GM18517 (cell line): ENCODE measurements around the gene SV2B.

ENCODE experiments used
- ATAC-seq: cut with Tn5 transposase; IDR thresholded peaks from one replicate; pipeline ENCODE4 v1.9.1; 2021; ENCODE audit warnings: mild to moderate bottlenecking, moderate library complexity; ENCODE audit not compliant: unreplicated experiment

SV2B gene

DNA sequence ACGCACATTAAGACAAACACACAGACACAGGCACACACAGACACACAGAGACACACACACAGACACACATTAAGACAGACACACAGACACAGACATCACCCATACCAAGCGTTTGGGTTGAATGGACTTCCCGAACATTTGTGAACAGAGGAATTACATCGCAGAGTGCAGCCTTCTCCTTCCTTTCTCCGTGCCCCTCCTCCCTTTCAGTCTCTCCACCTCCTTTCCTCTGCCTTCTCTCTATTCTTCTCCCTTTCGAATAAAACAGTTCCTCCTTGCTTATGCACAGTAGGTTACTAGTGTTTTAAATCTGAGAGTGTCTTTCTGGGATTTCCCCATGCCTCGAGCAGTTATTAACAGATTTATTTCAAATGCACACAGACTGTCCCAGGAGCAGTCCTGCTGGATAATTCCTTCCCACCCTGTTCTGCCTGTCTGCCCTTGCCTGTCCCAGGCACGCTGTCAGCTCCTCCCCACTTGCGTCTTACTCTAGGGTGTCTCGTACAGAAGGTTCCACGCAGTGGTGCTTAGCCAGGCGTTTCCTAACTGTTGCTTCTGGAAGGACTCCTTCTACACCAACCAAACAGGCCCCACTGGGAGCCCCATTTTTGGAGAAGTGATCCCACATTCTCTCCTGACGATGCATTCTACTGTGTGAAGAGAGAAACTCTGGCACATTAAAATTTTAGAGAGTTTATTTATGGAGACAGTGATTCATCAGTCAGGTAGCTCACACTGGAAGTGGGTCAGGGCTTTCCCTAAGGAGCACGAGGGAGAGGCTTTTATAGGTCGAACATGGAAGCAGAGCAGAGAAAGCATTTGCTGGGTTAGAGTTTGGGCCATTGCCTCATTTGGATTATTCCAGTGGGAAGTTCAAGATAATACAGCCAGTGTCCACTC lies 163.8 kb downstream of the SV2B start:
- ATAC-seq: no peak

DNA sequence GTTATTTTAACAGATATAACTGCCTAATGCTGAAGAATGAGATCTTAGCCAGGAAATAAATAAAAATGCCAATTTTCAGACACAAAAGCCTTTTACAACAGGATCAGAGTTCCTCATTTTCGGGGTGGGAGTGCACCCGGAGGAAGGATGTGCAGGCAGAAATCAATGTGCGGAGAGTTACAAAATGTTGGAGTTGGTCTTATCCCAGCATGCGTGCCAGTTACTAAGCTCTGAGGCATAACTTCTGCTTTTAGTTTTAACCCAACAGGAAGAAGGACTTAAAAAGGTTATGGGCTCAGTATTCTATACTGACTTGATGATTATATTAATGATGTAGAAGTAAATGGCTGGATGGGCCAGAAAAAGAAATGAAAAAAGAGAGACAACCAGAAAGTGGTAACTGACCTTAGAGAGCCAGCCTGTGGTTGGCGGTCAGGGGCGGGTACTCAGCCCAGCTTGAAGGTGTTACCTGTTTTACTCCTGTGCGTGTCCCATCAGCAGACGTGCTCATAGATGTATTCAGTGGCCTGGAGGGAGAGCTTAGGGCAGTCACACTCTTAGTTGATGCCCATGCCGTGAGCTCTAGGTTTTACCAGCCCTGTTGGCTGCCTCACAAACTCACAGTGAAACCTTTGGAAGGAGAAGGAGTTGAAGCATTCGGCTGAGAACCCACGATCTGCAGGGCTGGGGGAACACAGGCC lies 164.7 kb downstream of the SV2B start:
- no peak for ATAC-seq

DNA sequence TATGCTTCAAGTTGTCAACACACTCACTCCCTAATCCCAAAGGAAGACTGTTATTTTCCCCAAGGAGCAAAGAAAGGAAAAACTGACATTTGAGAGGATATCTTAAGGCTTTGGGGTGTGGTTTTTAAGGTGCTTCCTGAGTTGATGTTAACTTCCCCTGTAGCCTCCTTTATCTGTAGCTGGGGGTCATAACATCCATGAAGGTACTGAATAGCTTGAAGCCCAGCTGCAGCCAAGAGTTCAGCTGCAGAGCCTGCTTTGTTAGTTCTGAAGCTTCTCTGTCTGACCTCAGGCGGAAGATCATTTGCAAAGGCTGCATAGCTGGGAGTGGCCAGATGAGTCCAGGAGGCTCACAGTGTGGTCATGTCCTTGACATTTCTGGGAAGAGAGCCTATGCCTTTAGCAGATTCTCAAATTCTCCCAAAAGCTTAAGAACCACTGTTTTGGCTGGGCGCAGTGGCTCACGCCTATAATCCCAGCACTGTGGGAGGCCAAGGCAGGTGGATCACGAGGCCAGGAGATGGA lies 165.4 kb downstream of the SV2B start:
- no peak for ATAC-seq

DNA sequence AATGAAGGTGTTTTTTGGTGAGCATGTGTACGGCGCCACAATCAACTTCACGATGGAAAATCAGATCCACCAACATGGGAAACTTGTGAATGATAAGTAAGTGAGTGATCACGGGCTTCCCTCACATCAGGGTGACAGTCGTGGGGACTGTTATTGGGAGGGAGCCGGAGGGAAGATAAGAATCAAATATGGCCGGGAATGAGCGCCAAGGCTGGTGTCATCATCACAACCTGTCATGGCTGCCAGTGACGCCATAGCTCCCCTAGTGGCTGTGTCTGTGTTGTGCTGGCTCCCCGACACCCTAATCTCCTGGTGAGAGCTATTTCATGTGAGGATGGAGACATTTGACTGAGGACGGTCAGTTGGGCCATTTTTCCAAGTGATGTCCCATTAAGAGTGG lies 168.5 kb downstream of the SV2B start:
- ATAC-seq: no peak

DNA sequence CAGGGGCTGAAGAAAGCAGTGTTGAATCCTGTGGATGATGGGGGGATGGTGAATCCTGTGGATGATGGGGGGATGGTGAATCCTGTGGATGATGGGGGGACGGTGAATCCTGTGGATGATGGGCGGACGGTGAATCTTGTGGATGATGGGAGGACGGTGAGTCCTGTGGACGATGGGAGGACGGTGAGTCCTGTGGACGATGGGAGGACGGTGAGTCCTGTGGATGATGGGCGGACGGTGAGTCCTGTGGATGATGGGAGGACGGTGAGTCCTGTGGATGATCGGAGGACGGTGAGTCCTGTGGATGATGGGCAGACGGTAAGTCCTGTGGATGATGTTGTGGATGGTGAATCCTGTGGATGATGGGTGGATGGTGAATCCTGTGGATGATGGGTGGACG lies 170.7 kb downstream of the SV2B start:
- no peak for ATAC-seq

DNA sequence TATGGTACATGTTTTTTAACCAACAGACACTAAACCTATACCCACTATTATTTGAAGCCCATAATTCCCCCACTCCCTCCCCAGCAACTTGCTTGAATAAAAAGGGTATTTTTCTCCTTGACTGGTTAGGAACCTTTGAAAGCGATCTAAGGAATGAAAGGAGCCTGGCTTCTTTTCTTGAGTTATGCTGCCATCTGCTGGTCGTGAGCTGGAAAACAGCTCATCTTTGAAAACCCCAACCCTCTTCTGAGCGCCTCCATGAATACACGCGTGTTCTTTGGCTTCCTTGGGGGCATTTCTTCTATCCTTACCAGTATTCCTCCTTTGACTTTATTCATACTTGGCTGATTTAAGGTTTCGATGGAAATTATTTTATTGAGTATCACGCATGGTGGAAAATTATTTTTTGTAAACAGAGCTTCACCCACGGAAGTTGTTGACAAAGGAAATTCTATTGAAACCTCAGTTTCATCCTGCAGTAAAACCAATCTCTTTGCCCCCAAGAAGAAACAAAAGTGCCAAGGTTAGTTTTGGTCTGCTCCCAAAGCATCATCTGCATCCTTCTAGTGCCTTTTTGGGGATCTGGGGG lies 171.6 kb downstream of the SV2B start:
- no peak for ATAC-seq

DNA sequence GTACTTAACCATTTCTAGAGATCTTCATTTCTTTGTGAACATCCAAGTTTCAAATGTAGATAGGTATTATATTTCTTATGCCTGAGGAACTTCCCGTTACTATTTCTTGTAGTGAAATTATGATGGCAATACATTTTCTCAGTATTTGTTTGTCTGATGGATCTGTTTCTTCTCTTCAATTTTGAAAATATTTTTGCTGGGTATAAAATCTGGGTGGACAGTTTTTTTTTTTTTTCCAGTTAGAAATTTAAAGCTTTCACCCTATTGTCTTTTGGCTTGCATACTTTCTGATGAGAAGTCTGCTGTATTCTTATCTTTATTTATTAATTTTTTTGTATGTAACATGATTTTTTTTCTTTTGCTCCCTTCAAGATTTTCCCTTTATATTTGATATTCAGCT lies 175.8 kb downstream of the SV2B start:
- ATAC-seq: no peak

DNA sequence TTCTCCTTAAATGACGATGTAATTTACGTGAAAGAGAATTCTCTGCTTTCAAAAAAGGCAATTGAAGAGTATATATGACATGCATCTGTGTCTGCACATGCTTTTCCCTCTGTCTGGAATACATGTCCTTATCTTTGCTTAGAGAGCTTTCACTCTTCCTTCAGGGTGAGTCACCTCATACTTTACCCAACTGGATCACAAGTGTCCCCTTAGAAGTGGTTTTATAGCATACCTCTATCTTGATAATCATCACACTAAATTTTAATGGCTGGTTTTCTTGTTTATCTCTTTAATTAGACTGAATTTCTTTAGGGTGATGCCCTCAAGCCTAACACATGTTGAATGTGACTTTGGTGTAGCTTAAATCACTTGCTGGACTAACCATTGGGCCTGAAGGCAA lies 178.9 kb downstream of the SV2B start:
- no peak for ATAC-seq

DNA sequence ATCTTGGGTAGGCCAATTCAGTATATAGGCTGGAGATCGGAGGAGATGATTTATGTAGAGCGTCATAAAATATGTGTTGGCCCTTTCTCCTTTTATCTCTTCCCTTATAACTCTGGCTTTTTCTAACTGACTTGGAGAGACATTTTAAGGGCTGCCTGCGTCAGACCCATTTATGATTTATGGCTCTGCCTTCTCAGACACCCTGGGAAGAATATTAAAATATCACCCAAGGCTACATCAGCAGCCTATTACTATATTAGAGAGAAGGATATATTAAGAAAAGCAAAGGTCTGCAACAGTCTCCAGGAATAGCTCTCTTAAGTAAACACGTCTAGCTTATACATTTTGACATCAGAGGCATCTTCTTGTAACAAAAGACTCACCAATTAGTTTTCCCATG lies 179.4 kb downstream of the SV2B start:
- ATAC-seq: no peak

DNA sequence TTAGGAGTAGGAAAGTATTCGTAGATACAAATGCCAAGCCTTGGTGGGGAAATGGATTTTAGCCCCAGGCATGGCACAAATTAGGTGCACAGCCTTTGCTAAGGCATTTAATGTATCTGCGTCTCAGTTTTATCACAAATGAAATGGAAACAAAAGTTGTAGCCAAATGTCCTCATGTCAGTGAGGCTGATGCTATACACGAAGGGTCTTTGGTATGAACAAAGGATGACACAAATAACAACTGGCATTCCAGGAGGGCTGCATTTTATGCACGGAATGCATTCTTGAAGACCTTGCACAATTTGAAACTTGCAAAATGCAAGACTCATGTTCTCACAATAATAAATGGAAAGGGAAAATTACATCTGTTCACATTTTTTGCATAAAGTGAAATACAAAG lies 181.9 kb downstream of the SV2B start:
- ATAC-seq: no peak

DNA sequence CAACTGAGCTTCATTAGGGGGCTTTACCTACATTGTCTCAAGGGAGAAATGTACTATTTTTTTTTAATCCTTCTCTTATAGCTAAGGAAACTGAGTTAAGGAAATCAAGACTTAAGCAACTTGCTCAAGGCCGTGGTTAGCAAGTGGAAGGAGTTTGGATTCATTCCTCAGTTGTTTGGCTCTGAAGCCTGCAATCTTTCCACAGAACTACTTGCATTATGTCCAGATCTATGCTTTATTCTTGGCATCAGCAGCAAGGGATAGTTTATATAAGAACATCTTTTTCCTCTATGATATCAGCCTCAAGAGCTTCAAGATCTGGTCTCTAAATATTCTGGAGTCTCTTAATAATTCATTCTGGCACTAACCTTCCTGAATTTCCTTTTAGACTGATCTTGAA lies 182.4 kb downstream of the SV2B start:
- ATAC-seq: no peak

DNA sequence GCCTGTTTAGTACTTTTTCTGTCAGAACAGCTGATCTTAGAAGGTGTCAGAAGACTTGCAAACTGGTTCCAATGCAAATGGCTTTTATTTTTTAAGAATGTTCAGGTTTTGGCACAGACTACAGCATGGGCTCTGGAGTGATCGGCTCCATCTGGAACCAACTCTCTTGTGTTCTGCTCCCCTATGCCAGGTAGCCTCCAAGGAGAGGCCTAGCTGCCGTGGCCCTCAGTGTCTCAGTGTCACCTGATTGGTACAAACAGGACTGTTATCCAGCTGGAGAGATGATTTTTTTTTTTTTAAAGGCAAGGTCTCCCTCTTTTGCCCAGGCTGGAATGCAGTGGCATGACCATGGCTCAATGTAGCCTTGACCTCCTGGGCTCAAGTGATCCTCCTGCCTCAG lies 183.1 kb downstream of the SV2B start:
- ATAC-seq: no peak

DNA sequence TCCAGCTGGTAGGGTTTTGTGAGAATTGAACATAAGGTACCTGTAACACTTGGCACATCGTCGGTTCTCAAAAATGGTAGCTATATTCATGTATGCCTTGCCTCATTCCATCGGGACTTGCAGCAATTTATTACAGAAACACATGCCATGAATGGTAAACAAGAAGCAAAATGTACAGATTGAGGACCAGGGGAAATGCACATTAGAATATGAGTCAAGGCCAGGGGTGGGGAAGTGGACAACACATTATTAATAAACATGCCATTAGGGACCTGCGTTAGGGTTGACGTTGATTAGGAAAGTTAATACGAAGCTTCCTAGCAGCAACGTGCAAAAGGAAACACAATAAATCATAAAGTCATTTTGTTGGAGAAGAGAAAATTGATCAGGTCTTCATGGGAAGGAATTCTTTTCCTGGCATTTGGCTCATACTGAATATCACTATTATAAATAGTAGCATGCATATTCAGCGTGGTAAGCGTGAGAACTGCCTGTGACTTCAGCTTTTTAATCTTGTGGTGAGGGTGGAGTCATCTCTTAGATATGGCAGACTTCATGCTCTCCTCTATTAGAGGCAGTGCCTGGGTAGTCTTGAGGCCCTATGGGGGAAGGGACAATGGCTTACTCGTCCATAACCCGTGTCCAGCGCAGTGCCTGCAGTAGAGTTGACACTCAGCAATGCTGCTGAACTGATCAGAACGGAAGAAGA lies 184.9 kb downstream of the SV2B start:
- no peak for ATAC-seq

DNA sequence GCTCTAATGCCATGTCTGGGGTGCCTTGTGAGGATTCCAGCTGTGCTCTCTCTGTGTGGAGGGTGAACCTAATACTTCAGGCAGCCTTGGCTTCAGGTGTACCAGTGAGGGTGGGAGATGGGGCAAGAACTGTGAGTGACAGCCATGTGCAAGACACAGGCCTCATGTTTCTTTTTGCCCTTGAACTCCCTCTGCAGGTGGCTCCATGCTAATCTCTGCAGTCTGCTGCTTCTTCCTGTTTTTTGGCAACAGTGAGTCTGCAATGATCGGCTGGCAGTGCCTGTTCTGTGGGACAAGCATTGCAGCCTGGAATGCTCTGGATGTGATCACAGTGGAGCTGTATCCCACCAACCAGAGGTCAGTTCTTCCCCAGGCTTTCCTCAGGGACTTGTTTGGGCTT lies 189.3 kb downstream of the SV2B start:
- ATAC-seq: no peak

DNA sequence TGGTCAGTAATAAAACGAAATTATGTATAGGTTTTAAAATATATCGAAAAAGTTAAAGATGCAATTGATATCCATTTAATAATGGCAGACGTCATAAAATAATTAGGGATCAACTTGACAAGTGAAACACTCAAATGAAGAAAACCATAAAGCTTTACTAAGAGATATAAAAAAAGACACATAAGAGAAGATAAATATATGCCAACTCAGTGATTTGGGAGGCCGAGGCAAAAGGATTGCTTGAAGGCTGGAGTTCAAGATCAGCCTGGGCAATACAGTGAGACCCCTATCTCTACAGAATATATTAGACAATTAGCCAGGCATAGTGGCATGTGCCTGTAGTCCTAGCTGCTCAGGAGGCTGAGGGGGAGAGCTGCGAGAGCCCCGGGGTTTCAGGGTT lies 190.5 kb downstream of the SV2B start:
- ATAC-seq: no peak

DNA sequence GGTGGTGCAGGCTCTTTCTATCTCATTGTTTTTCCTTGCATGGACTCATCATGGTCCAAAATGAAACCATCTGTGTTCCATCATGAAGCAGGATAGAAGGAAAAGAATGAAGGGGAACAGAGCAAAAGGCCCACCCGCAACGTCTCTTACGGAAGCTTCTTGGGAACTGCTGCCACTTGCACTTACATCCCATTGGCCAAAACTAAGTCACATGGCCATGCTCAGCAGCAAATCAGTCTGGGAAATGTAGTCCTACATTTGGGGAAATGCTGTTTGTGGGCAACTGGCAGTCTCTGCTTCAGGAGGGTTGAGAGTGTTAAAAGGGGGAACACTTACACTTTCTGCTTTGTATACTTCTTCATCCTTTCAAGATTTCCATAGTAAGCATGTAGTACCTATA lies 191.6 kb downstream of the SV2B start:
- ATAC-seq: no peak

DNA sequence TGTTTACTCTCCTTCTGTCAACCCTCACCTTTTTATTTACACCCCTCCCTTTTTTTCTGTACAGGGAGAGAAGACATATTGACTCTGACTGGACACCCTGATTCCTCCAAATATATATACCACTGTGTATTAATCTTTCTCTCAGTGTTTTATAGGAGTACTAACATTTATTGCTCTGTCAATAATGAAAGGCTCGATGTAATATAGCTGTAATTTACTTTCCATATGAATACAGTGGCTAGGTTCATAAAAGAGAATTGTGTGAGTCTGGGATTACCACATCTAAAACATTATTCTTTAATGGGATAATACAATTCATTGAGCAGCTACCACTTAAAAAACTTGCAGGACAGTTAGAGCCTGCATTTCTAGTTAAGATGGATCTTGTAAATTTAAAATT lies 194.3 kb downstream of the SV2B start:
- ATAC-seq: no peak

DNA sequence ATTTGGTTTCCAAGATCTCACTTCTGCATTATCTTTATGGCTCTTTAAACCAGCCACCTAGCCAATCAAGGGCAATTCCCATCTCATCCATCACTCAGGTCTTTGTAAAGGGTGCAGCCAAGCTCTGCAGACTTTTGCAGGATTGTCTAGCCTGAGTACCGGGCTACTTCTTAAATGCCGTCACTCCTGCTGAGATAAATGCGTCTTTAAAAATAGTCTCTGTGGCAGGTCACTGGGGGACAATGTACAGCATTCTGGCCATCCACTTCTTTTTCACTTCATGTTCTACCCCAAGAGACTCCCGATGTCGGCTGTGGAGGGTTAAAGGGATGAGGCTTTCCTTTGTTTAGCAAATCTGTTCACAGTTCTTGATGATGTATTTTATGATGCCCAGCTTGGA lies 194.7 kb downstream of the SV2B start:
- no peak for ATAC-seq

DNA sequence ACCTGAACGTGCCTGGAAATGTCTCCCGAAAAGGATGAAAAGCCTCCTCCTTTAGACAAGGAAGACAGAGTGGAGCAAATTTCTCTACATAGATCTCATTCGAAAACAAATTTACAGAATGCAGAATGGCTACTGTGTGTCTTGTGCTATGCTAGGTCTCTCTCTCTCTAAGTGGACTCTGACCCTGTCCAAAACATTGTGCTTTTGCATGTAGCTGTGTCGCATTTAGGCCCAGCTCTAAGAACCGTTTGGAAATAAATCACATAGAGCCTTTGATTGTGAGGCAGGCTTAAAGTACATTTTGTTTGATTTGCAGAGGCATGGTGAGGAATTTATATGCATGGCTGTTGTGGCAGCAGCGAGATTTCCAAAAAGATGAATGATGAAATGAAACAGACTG lies 198.0 kb downstream of the SV2B start:
- ATAC-seq: no peak

DNA sequence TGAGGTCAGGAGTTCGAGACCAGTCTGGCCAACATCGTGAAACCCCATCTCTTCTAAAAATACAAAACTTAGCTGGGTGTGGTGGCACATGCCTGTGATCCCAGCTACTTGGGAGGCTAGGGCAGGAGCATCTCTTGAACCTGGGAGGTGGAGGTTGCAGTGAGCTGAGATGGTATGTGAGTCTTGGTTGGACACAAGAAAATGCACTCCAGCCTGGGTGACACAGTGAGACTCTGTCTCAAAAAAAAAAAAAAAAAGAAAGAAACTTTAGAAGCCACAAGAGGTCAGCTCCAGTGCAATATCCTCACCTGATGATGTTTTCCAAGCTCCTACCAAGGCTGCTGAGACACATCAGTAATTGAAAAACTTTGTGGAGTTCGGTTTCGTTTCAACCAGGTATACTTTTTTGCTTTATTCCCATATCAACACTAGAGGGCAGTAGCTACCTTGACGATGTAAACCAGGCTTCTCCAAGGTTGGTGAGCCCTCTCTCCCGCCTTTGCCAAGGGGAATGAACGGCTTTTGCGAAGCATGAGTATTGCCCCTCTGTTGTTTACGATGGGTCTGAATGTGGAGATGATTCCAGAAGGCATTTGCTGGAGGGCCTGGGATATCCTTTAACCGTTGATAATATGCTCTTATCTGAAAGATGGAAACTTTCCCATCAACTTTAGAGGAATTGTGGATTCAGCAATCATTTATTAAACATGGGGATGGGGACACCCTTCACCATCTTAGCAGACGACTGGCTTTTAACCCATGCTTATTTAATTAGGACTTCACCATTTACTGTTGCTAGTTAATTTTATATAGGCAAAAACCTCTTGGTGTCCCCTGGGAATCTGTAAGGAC lies 202.8 kb downstream of the SV2B start:
- ATAC-seq: no peak
